GM18907 (cell line): ENCODE data around the gene DOK1.

Source experiments
- ATAC-seq: cut with Tn5 transposase; IDR thresholded peaks from one replicate; pipeline ENCODE4 v1.9.1; 2021; ENCODE audit warnings: mild to moderate bottlenecking, moderate library complexity; ENCODE audit not compliant: unreplicated experiment

DOK1 gene

DNA sequence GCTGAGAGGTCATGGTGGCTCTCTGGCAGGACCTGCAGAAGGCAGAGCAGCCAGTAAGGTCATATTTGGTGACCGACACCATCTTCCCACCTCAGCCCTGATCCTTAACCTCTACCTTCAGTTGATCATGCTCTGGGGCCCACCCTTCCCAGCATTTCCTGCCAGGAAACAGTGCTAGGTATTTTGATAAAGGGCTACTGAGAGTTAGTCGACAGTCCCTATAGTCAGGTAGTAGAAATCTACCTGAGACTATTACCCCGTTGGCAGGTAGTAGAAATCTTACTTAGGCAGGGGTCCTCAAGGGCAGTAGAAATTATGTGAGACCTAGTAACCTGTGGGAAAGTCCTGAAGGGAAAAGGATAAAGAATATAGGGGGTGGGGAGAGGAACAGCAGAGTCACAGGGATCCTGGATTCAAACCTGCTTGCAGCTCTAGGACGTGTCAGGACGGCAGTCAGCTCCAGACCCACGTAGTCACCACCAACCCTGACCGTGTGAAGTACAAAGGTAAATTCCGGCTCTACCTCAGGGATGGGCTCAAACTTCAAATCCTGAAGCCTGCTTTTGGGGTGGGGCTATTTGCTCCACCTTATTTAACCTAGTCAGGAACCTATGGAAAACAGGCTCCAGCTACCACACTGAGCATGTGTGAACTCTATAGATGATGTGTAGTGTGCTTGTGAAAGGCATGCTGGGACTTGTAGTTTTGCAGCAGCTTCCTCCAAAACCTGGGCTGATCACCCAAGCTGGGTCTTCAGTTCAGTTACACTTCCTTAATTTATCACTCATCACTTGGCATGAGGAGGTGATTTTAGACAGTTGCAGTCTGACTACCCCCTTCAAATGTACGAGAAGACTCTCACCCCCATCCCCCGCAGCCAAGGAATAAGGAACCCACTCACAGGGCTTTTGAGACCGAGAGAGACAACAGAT is 28.5 kb upstream of the DOK1 start, which contains the start of gene DQX1:
Gene DQX1, minus strand, starts transcription at position 515 of the 932 bp plus-strand sequence. Its CDS starts 502 bp downstream, at position 13.
- ATAC-seq: no peak

DNA sequence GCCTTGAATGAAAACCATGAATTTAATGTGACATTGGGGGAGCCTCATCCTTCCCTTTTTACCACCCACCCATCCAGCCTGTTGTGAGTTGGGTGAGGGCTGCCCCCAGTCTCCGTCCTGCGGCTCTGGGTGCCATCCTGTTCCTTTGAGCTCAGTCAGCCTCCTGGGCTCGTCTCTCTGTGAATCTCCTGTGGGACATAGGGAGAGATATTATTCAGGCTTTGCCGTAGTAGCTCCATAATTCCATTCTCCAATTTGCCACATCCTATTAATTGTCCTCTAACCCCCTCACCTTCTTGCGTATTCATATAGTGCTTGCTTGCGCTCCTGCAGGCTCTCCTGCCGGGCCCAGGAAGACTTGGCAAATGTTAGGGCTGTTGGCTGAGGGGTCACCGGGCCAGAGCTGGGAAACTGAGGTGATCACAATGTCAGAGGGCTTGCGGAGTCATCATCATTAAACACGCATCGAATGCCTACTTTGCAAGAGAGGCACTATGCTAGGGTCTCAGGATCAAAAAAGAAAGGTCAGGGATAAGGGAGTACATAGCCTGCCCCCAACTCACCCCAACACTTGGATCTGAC is 27.8 kb upstream of the DOK1 start:
- ATAC-seq: no peak

DNA sequence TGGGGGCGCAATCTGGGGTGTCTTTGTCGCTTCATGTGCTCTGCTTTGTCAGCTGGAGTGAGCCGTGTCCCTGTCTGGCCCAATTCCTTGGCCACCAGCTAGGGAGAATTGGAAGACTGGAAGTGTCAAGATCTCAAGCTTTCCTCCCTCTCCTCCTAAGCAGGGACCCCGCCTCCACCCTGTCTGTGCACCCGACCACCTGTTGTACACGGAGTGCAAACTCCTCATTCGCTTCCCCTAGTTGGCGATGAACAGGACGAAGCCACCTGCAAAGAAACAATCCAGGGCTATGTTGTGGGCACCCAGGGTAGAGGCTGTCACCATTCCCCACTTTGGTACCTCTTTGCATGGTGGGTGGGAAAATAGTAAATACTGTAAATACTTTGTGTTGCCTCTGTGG is 26.8 kb upstream of the DOK1 start:
- no peak for ATAC-seq

DNA sequence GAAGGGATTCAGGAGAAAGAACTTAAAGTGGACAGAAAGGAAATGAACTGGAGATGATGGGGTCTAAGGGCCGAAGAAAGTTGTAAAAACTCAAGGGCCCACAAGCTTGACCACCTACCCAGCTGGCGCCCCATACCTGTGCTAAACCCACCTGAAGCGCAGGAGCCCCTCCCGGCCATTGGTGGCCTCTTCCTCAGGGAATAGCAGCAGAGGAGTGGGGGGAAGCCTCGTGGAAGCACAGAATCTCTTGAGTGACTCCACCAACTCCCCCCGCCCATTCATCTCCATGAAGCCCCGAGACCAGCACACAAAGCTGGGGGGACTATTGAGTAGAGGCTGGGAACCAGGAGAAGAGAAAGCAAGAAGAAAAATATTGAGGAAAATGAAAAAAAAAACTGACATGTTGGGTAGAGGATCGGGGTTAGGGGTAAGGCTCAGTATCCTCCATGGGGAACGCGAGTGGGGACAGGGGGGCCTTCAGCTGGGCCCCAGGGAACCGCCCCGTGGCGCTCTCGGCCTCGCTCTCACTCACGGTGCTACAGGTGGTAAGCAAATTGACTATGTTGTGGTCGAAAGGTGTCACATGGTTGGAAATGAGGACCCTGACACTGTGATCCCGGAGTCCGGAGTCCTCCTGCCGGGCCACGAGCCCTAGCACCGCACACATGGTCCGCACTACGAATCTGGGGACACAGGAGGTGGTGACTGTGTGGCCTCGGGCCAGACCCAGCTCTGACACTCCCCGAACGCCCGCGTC is 25.7 kb upstream of the DOK1 start:
- peak; percentile 14 for ATAC-seq

DNA sequence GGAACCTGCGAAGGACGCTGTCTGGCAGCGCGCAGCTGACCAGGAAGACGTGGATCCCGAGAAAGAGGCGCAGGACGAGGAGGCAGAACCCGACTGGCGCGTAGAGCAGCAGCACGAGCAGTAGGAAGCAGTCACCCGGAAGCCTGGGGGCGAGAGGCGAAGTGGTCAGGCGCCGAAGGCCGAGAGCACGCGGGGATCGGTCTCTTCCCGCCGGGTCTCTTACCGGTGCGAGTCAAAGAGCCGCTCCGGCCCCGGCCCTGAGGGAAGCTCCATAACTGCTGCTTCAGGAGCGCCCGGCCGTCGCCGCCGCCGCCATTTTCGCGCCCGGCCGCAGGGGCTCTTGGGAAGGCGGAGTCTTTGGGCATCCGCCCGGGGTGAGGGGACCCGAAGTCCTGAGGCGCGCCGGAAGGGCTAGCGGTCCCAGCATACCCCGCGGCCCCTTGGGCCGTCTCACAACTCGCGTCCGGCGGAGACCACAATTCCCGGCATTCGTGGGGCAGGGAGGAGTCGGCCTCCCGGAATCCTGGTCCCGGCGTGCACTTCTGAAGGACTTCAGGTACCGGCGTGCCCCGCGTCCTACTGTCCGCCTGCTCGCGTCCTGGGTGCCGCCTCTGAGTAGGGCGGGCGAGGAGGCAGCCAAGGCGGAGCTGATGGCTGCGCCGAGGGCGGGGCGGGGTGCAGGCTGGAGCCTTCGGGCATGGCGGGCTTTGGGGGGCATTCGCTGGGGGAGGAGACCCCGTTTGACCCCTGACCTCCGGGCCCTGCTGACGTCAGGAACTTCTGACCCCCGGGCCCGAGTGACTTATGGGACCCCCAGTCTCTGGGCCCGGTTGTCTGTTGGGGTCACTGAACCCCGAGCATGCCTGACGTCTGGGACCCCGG is 24.9 kb upstream of the DOK1 start, which contains the start of the genes AUP1 and HTRA2:
Gene AUP1, minus strand, starts transcription at position 350 of the 882 bp plus-strand sequence. Its CDS starts 77 bp downstream, at position 273.
Gene HTRA2, plus strand, starts transcription at position 577 of the 882 bp plus-strand sequence. Its CDS starts 74 bp downstream, at position 651.
- peak; percentile 79 for ATAC-seq

DNA sequence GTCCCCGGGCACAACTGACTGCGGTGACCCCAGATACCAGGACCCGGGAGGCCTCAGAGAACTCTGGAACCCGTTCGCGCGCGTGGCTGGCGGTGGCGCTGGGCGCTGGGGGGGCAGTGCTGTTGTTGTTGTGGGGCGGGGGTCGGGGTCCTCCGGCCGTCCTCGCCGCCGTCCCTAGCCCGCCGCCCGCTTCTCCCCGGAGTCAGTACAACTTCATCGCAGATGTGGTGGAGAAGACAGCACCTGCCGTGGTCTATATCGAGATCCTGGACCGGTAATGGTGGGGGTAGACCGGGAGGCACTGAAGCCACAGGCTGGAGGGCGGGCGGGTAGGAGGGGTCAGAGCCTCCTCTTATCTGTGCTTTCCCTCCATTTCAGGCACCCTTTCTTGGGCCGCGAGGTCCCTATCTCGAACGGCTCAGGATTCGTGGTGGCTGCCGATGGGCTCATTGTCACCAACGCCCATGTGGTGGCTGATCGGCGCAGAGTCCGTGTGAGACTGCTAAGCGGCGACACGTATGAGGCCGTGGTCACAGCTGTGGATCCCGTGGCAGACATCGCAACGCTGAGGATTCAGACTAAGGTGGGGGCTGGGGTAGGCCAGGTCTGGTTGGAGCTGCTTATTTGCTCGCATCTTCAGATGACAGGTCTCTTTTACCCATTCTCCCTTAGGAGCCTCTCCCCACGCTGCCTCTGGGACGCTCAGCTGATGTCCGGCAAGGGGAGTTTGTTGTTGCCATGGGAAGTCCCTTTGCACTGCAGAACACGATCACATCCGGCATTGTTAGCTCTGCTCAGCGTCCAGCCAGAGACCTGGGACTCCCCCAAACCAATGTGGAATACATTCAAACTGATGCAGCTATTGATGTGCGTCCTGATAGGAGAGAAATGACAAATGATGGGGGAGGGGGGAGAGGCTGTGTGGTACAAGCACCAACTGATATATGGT is 24.0 kb upstream of the DOK1 start:
- ATAC-seq: peak; percentile 44

DNA sequence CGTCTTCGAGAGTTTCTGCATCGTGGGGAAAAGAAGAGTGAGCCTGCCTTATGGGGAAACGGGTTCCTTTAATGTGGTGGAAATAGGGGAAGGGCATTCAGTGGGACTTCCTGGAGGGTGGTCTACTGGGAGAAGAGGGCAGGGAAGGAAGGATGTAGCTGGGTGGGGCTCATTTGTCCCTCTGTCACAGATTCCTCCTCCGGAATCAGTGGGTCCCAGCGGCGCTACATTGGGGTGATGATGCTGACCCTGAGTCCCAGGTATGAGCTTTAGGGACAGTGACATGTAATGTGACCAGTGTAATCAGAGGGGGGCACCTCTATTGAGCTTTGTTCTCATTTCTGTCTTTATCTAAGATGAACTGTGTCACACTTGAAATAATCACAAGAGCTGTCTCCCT is 22.9 kb upstream of the DOK1 start:
- ATAC-seq: no peak

DNA sequence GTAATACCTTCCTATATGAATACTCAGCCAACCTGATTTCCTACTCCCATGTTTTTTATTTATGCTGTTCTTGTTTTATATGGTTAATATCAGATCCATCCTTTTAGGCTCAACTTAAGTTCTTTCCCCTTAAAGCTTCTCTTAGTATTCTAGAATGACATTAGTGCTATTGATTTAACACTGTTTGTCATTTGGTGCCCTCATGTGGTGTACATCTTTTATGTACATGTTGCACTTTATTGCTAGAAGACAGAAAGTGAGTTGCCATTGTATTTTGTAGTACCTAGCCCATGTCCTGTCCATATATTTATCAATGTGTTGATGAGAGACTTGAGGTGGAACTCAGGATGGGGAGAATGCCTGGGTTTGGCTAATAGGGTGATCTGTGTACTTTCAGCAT is 22.3 kb upstream of the DOK1 start:
- no peak for ATAC-seq

DNA sequence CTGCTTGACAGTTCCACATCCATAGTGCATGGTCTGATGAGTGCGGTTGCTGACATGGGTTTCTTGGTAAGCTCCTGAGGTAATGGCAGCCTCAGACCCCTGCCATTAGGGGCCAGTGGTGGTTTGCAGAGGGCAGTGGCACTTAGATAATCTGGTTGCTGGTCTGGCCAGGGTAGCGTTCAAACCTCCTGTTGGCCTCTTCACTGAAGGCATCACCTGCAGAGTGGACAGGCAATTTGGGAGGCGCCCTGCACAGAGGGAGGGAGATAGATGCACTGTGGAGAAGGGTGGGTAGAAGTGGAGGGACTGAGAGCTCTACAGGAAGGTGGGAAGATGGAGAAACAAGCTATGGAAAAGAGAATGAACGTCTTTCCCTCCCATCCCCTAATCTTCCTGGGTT is 21.1 kb upstream of the DOK1 start:
- no peak for ATAC-seq

DNA sequence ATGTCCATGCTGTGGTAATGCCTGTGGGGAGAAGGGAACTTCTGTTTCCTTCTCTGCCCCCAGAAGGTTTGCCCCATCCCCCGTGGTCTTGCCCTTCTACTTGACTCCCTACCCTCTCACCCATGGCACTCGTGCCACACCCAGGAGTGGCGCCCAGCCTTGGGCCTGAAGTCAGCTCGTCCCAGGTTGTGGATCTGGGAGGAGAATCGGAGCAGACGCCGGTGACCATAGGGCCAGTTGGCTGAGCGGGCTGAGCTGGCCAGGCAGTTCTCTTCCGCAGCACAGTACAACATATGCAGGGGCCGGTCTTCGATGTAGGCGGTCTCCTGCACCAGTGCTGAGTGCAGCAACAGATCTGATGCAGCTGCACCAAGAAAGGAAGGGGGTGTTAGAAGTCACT is 20.1 kb upstream of the DOK1 start:
- no peak for ATAC-seq

DNA sequence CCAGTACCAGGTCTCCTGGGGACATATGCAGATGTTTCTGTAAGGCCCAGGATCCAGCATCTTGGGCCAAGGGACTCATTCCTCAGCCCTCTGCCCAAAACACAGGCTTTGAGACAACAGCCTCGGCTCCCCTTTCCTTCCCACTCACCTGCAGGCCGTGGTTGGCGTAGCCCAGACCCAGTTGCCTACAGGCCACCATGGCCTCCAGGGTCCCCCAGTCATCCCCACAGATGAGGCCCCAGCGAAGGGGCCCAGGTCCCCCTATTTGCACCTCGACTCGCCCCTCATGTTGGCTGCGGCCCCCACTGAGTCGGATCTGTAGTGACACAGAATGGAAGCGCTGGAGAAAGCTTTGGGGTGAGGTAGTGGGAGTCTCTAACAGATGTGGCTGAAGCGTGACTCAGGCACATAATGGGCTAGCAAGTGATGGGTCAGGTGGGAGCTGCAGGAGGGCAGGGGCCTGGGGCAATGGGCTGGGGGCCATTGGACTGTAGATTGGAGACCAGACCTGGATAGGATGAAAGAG is 19.0 kb upstream of the DOK1 start:
- no peak for ATAC-seq

DNA sequence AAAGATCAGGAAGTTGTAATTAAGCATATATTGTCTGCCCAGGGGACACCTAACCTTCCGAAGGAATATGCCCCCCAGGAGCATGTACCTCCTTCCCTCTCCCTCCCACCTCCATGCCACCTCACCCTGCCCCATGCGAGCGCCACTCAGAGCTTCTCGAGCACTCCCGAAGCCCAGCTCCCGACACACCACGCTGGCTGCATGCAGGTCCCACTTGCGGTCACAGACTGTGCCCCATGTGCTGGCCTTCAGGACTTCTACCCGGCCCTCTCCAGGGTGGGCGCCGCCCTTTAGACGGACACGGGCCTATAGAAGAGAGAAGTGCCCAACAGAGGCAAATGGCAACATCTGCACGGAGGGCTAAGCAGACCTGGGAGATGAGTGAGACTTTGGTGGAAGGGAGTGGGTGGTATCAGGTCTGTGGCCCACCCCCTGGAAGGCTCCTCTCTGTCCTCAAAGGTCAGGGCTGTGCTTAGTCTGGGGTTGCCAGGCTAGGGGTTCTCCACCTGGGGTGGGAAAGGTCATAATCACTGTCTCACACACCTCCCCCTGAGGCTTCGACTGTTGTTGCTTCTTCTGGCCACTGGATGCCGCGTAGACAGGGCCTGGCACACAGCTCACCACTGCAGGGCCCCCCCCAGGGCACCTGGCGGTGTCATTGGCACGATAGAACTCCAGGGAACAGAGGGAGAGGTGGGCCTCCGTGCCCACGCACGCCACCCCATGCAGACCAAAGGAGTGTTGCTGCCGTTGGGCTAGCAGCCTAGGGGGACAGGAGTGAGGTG is 18.2 kb upstream of the DOK1 start:
- ATAC-seq: no peak

DNA sequence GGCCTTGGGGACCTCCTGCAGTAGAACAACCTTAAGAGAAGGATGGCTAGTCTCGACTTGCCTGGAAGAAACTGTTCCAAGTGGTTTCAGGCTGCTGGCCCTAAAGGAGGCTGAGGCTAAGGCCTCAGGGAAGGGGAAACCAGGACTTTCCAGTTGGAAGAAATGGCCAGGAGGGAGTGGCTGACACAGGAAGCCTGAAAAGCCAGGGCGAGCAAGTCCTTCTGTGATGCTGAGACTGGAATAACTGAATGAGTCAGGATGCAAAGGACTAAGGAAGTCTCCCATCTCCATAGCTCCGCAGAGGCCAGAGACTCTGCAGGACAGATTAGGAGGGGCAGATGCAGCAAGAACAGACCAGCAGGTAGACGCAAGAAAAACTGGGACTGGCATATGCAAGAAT is 17.4 kb upstream of the DOK1 start:
- ATAC-seq: no peak

DNA sequence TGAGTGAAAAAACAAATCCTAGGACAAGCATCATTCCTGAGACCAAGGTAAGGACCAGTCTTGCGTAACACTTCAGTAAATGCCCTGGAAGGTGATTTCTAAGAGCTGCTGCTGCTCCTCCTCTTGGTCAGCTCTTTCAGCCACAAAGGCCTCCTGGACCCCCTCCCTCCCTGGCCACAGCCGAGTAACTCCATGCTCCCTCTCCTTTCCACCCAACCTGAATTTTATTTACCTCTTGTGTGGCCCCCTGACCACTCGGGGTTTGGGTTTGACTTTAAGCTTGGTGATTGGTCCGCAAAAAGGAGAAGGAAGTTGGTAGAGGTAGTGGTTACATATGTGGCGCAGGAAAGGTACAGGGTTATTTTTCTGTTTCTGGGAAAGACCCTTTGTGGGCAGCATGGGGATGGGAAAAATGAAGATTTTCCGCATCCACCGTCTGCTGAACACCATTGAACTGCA is 15.6 kb upstream of the DOK1 start:
- ATAC-seq: peak; percentile 58

DNA sequence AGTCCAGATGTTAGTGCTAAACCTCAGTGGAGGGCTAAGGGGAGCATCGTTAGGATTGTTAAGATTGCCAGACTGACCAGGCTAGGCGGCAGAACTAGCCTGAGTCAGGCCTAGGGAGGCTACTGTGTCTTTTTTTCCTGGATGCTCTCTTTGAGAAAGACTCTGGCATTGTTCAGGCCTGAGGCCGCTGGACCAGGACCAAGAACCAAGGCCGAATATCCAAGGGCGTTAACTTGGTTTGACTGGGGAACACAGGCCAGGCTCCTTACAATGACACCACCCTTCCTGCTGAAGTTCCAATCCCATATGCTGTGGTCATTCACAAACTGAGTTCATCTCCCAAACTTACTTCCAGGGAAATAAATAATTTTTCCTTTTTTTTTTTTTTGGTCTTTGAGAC is 14.2 kb upstream of the DOK1 start:
- no peak for ATAC-seq

DNA sequence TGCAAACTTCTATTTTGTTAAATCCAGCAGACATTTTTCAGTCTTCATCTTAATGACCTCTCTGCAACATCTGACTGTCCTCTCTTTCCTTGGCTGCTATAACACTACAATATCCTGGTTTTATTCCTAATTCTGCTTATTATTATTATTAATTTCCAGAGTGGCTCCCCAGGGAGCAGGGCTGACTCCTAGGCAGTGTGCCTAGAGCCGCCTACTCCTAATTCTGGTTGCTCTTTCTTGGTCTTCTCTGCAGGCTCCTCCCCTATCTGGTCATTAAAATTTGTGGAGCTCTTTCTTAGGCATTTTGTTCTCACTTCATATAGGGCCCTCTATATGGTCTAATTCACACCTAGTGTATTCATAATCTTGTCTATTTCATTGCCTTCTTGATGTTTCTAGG is 11.5 kb upstream of the DOK1 start:
- ATAC-seq: no peak

DNA sequence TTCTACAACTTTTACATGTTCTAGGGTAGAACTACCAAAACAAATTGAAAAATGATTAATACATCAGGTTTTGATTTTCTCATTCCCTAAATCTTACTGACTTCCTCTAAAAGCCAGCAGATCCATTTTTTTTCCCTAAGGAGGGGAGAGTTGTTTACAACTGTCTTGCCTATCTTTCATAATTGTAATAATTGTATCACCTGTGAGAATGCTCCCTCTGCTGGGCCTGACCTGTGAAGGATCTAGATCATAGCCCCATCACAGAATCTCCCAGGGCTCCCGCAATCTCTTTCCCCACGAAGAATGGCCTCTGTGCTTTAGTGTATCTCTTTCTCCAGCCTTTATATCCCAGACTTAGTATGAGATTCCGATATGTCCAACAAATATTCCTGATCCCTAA is 9.9 kb upstream of the DOK1 start:
- ATAC-seq: no peak

DNA sequence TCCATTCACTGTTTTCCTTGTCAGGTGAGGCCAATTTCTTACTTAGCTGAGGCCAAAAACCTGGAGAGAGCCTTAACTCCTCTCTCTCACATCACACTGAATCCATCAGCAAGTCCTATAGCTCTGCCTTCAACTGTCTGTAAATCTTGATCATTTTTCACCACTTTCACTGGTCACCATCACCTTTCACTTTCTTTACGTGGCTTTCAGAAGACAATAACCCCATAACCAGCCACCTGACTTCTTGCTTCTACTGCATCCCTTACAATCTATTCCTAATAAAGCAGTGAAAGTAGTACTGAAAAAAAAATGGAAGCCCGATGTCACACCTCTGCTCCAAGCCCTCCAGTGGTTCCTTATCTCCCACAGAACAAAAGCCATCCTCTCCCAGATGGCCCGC is 8.5 kb upstream of the DOK1 start:
- ATAC-seq: no peak
